NCI-H2227 (cell line): ENCODE data around the gene TRAF4.
"Not testable (repeated sequence)": the region's sequence is repeated elsewhere in the genome, so short reads cannot be mapped to it uniquely, and the experiment has no call there.

Experiments used
- DNase-seq: peaks from one replicate; lab custom pipeline; 2025; ENCODE audit not compliant: unreplicated experiment; lab: John Stamatoyannopoulos, UW

The TRAF4 gene

DNA sequence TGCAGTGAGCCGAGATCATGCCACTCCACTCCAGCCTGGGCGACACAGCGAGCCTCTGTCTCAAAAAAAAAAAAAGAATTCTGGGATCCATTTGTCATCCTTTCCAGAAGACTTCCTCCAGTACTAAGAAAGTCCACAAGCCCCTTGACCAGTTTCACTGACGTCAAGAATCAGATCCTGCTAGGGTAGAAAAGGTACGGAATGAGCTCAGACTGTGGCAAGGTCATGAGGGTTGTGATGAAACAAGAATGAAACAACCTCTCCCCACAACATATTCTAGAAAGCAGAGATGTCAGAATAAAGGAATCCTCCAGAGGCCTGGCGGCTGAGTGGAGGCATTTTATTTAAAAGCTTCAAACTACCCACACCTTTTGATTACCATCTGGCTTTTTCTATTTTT lies 29.9 kb downstream of the TRAF4 start:
- DNase-seq = no peak

DNA sequence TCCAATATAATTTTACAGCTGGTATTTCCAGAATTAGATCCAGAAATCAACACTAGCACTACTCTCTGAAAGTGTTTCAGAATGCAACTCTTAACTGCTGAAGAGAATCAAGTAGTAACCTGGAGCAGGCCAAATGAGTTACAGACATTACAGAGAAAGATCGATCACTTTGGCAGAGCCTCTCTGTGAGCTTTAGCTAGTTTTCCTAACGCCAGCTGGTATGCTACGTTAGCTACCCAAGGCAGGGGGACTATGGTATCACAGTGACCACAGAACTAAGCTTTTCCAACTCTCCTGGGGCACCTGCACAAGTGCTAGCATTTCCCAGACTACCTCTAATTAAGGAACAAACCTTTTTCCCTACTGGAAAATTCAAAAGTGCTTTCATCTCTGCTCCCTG lies 30.4 kb downstream of the TRAF4 start:
- DNase-seq = no peak

DNA sequence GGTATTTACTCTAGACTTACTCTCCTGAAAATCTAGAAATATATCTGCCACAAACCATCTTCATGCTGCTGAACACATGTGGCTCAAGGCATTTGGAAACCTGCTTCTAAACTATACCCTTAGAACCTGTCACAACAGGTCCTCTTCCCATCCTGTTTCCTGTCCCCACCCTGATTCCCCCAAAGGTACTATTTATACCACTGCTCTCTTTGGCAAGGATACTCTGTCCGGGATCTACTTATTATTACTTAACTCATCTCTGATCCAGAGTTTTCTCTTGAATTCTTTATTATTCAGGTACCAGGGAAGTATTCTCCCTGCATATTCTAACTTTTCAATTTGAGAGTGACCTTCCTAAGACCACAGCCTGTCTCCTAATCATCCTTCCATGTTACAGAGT lies 33.4 kb downstream of the TRAF4 start:
- DNase-seq = no peak

- DNase-seq = not testable (repeated sequence)
Measured at GRCh38 chr17:28779601-28780000, 35.8 kb downstream of the TRAF4 start.

- no peak for DNase-seq
Measured at GRCh38 chr17:28783161-28783560, 39.4 kb downstream of the TRAF4 start.

GRCh38 chr17:28788100-28788499 lies 44.3 kb downstream of the TRAF4 start:
- DNase-seq = no peak

- DNase-seq = no peak
Measured at GRCh38 chr17:28792877-28793661, 49.3 kb downstream of the TRAF4 start.

DNA sequence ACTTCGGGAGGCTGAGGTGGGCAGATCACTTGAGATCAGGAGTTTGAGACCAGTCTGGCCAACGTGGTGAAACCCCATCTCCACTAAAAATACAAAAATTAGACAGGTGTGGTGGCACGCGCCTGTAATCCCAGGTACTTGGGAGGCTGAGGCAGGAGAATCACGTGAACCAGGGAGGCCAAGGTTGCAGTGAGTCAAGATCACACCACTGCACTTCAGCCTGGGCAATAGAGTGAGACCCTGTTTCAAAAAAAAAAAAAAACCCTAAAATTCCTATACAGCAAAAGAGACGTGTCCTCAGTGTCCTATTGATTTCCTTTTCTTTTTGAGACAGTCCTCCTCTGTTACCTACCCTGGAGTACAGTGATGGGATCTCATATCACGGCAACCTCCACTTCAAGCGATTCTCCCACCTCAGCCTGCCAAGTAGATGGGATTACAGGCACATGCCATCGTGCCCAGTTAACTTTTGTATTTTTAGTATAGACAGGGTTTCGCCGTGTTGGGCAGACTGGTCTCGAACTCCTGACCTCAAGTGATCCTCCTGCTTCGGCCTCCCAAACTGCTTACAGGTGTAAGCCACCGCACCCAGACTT lies 51.1 kb downstream of the TRAF4 start:
- DNase-seq = not testable (repeated sequence)

GRCh38 chr17:28796062-28796461 lies 52.3 kb downstream of the TRAF4 start:
- DNase-seq = no peak
